Activated T-helper 1 cell treated with anti-CD3 and anti-CD28 coated beads, Interleukin-12 subunit alpha, Interleukin-12 subunit beta, Interleukin-2, Interleukin-4 antibody, amounts not matched to agents 30 ng/mL and 10 ng/mL and 1 ng/mL, durations not matched to agents 14 hours and 24 hours and 36 hours (primary cell): ENCODE results near the gene GMCL2. TPM values are rescaled to one million over a fixed set of nuclear protein-coding genes. Genes with fewer than 3 reads are reported as not detected.

Source experiments
- DNase-seq: peaks from one replicate; pipeline ENCODE4 v3.0.0; 2021; ENCODE audit warnings: low spot score
- H3K27ac Mint-ChIP-seq: one replicate; pipeline ENCODE4 v1.8.0; 2021; ENCODE audit warnings: mild to moderate bottlenecking, mixed read lengths
- H3K27me3 Mint-ChIP-seq: one replicate; pipeline ENCODE4 v1.8.0; 2022; ENCODE audit warnings: mild to moderate bottlenecking, moderate library complexity, mixed read lengths; ENCODE audit not compliant: insufficient read depth
- H3K36me3 Mint-ChIP-seq: one replicate; pipeline ENCODE4 v1.8.0; 2021; ENCODE audit warnings: low read depth, mixed read lengths
- H3K4me1 Mint-ChIP-seq: one replicate; pipeline ENCODE4 v1.8.0; 2021; ENCODE audit warnings: low read depth, mixed read lengths
- H3K4me3 Mint-ChIP-seq: one replicate; pipeline ENCODE4 v1.8.0; 2021; ENCODE audit warnings: mild to moderate bottlenecking, moderate library complexity, mixed read lengths
- H3K9me3 Mint-ChIP-seq: one replicate; pipeline ENCODE4 v1.8.0; 2021; ENCODE audit warnings: mixed read lengths
- intact Hi-C: fragments of 100-400 bp; cut with micrococcal nuclease; formaldehyde crosslinking; loops from one replicate; pipeline ENCODE4 v1.15.1; 2024
- total RNA-seq: library from RNA; stranded (reverse); gene quantifications from 2 replicates; pipeline ENCODE4 v1.2.3, GENCODE V29; 2022

GMCL2 gene
- total RNA-seq, 1 donor from 2014 or later: not detected

DNA sequence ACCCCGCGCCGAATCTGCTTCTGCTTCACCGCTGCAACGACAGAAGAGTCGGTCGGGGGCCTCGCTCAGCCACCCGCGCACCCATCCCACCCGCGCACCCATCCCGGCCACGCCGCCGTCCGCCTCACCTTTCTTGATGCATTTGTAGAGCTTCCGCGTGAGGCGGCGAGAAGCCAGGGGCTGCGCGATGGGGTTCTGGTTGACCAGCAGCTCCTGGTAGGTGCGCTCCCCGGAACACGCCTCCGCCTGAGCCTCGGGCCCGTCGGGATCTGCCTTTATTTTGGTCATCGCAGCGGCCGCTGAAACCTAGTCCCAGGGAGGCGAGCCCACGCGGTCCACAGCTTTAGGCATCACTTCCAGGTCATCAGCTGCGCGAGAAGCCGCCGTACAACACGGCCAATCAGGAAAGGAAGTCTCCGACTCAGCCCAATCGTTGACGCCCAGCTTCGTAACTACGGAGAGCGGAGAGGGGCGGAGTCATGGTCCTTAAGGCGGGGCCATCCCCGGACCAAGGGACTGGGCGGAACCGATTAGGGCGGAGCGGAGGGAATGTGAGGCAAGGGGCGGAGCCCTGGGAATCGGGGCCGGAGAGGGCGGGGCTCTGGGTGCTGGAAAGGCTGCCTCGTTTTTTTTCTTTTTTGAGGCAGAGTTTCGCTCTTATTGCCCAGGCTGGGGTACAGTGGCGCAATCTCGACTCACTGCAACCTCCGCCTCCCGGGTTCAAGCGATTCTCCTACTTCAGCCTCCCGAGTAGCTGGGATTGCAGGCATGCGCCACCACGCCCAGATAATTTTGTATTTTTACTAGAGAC, 33.4 kb downstream of the GMCL2 start, which contains the start of gene NHP2:
TSS of gene NHP2 (minus strand) at position 356 of the 811 bp plus-strand sequence. CDS start at position 288, 68 bp downstream.
- H3K9me3 Mint-ChIP-seq: no peaks in the 10 kb centered on the region
- H3K27ac Mint-ChIP-seq: peak within 1 kb of the TSS; percentile 86
- peaks cover 28% of the 10 kb centered on the region for H3K36me3 Mint-ChIP-seq
- H3K4me3 Mint-ChIP-seq: peak within 1 kb of the TSS; percentile 97
- intact Hi-C loops: loop anchor here (1.0 to 5.0 kb wide), 8 partner anchors 11 to 1506 kb away; partner anchors contain the start of genes HNRNPAB, MXD3, N4BP3 and RMND5B
- H3K27me3 Mint-ChIP-seq: no peaks in the 10 kb centered on the region
- H3K4me1 Mint-ChIP-seq: peaks cover 54% of the 10 kb centered on the region
- DNase-seq: peak; percentile 98

DNA sequence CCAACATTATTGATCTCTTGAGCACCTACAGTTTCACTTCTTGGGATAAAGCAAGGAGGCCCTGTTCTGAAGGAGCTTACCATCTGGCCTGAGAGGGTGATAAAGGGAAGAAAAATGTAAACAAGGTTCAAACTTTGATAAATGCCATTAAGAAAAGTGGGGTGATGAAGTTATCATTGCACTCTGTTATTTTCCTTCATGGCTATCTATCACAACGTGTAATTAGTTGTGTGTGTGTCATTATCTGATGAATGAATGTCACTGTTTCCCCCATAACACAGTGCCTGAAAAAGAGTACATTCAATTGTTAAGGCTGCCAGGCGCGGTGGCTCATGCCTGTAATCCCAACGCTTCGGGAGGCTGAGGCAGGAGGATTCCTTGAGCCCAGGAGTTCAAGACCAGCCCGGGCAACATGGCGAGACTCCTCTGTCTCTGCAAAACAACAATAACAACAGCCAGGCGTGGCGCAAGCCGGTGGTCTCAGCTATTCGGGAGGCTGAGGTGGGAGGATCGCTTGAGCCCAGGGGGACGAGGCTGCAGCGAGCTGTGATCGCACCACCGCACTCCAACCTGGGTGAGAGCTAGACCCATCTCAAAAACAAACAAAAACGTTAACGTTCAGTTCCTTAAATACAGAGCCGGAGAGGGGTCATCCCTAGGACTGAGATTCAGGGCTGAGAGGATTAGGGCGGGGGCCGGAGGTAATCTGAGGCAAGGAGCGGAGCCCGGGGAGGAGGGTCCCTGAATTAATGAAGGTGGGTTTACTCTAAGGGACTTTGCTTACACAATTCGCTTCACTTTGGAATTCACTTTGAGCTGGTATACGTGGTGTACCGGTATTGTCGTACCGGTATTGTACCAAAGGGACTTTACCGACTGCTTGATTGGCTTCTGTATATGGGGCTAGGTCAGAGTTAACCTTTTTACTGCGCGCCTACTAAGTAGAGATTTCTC, 34.4 kb downstream of the GMCL2 start:
- H3K36me3 Mint-ChIP-seq: peaks cover 36% of the 10 kb centered on the region
- H3K4me3 Mint-ChIP-seq: peak overlapping the region; percentile 97
- no peak for DNase-seq
- H3K27me3 Mint-ChIP-seq: no peaks in the 10 kb centered on the region
- intact Hi-C loops: loop anchor here (1.0 to 5.0 kb wide), 7 partner anchors 12 to 1505 kb away; partner anchors contain the start of genes MXD3, N4BP3, RMND5B and TMED9
- H3K27ac Mint-ChIP-seq: peak overlapping the region; percentile 86
- peaks cover 64% of the 10 kb centered on the region for H3K4me1 Mint-ChIP-seq
- no peaks in the 10 kb centered on the region for H3K9me3 Mint-ChIP-seq

DNA sequence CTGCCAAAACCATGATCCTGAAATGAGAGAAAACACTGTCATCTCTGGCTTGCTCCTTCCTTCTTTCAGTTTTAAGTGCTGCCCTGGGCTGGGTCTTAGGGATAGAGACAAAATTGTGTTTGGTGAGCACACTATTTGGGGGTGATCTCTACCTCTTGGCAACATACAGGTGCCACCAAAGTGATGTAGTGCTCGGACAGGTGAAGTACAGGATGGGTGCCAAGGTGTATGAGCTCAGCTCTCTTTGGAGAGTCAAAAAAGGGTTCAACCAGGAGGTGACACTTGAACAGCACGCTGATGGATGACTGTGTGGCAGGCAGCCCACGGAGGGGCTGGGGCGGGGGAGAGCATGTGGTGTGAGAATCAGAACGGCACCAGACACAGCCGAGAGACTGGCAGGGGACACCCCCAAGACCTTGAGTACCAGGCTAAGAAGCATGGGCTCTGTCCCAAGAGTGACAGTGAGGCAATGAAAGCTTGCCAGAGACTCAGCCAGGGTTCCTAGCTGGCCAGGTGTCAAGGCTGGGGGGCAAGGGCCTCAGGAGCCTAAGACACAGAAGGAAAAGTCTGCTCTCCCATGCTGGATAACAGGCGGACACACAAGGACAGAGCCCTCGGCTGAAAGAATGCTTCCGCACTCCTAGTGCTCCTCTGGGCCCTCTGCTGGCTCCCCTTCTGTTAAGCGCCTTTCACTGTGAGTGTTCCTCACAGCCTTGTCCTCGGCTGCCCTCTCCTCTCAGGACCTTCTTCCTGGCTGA, 36.0 kb downstream of the GMCL2 start:
- no peak overlapping the region for H3K27ac Mint-ChIP-seq
- intact Hi-C loops: loop anchor here (5.0 kb wide), 4 partner anchors 559 to 1504 kb away; partner anchors contain the start of genes MXD3, TMED9, TSPAN17 and ZNF879
- no peaks in the 10 kb centered on the region for H3K27me3 Mint-ChIP-seq
- H3K9me3 Mint-ChIP-seq: no peaks in the 10 kb centered on the region
- H3K4me1 Mint-ChIP-seq: peaks cover 76% of the 10 kb centered on the region
- peak overlapping the region; percentile 68 for H3K4me3 Mint-ChIP-seq
- DNase-seq: no peak
- peaks cover 50% of the 10 kb centered on the region for H3K36me3 Mint-ChIP-seq

DNA sequence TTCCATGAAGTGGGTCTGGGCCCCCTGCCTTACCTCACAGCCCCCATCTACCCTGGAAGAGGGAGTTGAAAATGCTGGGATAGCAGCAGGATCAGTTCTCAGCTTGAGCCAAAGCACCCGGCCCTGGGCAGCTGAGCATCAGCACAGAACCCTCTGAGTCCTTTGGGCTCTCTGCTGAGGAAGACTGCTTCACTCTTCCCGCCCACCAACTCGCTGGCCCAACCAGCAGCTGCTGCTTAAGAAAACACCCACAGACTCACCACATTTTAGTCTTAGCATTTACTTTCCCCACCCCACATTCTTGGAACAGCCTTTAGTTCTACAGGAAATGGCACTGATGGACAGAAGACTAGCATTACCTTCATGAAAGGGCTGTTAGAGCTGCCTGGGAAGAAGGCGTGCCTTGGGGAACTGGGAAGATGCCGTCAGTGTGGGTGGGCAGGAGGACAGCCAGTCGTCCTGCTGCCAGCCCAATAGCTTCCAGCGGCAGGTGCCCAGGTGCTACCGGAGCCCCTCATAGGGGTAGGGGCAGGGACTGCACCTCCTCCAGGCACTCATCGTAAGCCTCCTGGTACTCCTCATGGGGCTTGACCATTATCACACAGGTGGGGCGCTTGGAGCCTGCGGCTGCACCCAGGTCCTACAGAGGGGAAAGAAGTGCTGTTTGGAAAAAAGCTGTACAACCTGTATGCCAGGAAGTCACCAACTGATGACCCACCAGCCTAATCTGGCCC, 37.8 kb downstream of the GMCL2 start:
- H3K4me3 Mint-ChIP-seq: no peak overlapping the region

GRCh38 chr5:178147406-178147805, 39.8 kb downstream of the GMCL2 start:
- H3K36me3 Mint-ChIP-seq: peaks cover 68% of the 10 kb centered on the region
- DNase-seq: no peak
- intact Hi-C loops: loop anchor here (2.0 kb wide), 1 partner anchor 27 kb away; no protein-coding TSS in a partner anchor
- H3K4me3 Mint-ChIP-seq: no peak overlapping the region
- no peaks in the 10 kb centered on the region for H3K27me3 Mint-ChIP-seq
- peaks cover 59% of the 10 kb centered on the region for H3K4me1 Mint-ChIP-seq
- no peak overlapping the region for H3K27ac Mint-ChIP-seq
- no peaks in the 10 kb centered on the region for H3K9me3 Mint-ChIP-seq

More for the DNA sequence above, 37.8 kb downstream of the GMCL2 start:
- Mint-ChIP-seq H3K9me3 (no peaks in the 10 kb centered on the region), H3K27ac (peak overlapping the region; percentile 52), H3K27me3 (no peaks in the 10 kb centered on the region), H3K4me1 (peaks cover 76% of the 10 kb centered on the region), H3K36me3 (peaks cover 56% of the 10 kb centered on the region)
- no peak for DNase-seq
- intact Hi-C loops: no loop called here

DNA sequence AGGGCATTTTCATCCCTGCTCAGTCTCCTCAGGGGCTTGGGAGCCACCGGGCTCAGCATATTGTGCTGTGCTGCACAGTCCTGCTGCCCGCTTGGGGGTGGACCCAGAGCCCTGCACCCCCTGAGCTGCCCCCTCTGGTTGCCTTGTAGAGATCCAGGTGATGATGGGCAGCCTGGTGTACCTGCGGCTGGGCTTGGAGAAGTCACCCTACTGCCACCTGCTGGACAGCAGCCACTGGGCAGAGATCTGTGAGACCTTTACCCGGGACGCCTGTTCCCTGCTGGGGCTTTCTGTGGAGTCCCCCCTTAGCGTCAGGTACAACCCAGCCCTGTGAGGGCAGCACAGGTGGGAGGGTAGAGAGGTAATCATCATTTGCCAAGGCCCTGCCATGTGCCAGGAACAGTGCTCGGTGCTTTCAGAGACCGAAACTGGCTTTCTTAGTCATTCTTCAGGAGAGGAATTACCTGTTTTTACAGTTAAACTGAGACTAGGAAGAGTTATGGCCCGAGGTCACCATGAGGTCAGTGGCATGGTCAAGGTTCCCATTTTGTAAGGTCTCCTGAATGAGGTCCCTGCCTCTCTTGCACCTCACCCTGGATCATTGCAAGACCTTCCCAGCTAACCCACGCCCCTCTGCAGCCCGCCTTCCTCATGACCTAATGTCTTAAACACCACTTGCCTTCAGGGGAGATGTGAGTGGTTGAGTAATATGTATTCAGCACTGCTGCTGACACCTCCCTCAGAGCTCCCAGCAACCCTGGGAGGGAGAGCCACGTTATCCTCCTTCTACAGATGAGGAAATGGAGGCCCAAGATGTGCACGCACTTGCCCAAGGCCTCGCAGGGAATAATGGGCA, 41.0 kb downstream of the GMCL2 start:
- intact Hi-C loops: loop anchor here (1.0 to 2.0 kb wide), 3 partner anchors 18 to 70 kb away; no protein-coding TSS in a partner anchor
- H3K4me1 Mint-ChIP-seq: peaks cover 50% of the 10 kb centered on the region
- no peak overlapping the region for H3K27ac Mint-ChIP-seq
- H3K9me3 Mint-ChIP-seq: no peaks in the 10 kb centered on the region
- DNase-seq: peak; percentile 49
- H3K36me3 Mint-ChIP-seq: peaks cover 63% of the 10 kb centered on the region
- no peaks in the 10 kb centered on the region for H3K27me3 Mint-ChIP-seq
- no peak overlapping the region for H3K4me3 Mint-ChIP-seq

GRCh38 chr5:178143901-178144300, 43.3 kb downstream of the GMCL2 start:
- no peak for DNase-seq
- Mint-ChIP-seq H3K4me1 (peaks cover 29% of the 10 kb centered on the region), H3K9me3 (no peaks in the 10 kb centered on the region), H3K4me3 (no peak overlapping the region), H3K27me3 (no peaks in the 10 kb centered on the region), H3K36me3 (peaks cover 60% of the 10 kb centered on the region), H3K27ac (no peak overlapping the region)
- intact Hi-C loops: no loop called here

GRCh38 chr5:178143246-178143645, 43.9 kb downstream of the GMCL2 start:
- Mint-ChIP-seq H3K9me3 (no peaks in the 10 kb centered on the region), H3K27me3 (no peaks in the 10 kb centered on the region)
- DNase-seq: no peak

GRCh38 chr5:178142642-178143041, 44.5 kb downstream of the GMCL2 start:
- H3K36me3 Mint-ChIP-seq: peaks cover 54% of the 10 kb centered on the region
- no peaks in the 10 kb centered on the region for H3K27me3 Mint-ChIP-seq
- no peak overlapping the region for H3K27ac Mint-ChIP-seq
- no peaks in the 10 kb centered on the region for H3K9me3 Mint-ChIP-seq
- DNase-seq: no peak
- intact Hi-C loops: no loop called here
- H3K4me3 Mint-ChIP-seq: no peak overlapping the region
- peaks cover 16% of the 10 kb centered on the region for H3K4me1 Mint-ChIP-seq

More at GRCh38 chr5:178143246-178143645, 43.9 kb downstream of the GMCL2 start:
- Mint-ChIP-seq H3K4me3 (no peak overlapping the region), H3K4me1 (peaks cover 22% of the 10 kb centered on the region), H3K27ac (no peak overlapping the region), H3K36me3 (peaks cover 58% of the 10 kb centered on the region)
- intact Hi-C loops: no loop called here

GRCh38 chr5:178141550-178141949, 45.6 kb downstream of the GMCL2 start:
- Mint-ChIP-seq H3K4me3 (no peak overlapping the region), H3K27me3 (no peaks in the 10 kb centered on the region), H3K4me1 (peaks cover 14% of the 10 kb centered on the region), H3K9me3 (no peaks in the 10 kb centered on the region), H3K36me3 (peaks cover 48% of the 10 kb centered on the region), H3K27ac (no peak overlapping the region)
- DNase-seq: no peak
- intact Hi-C loops: no loop called here

GRCh38 chr5:178137991-178138390, 49.2 kb downstream of the GMCL2 start:
- no peak for DNase-seq
- intact Hi-C loops: no loop called here
- Mint-ChIP-seq H3K27me3 (no peaks in the 10 kb centered on the region), H3K27ac (no peak overlapping the region), H3K36me3 (peaks cover 44% of the 10 kb centered on the region), H3K4me1 (peaks cover 10% of the 10 kb centered on the region), H3K4me3 (no peak overlapping the region), H3K9me3 (no peaks in the 10 kb centered on the region)
